ENCODE results near the gene KCNH8.
"Not testable (repeated sequence)": the region's sequence is repeated elsewhere in the genome, so short reads cannot be mapped to it uniquely, and the experiment has no call there.

The KCNH8 gene

DNA sequence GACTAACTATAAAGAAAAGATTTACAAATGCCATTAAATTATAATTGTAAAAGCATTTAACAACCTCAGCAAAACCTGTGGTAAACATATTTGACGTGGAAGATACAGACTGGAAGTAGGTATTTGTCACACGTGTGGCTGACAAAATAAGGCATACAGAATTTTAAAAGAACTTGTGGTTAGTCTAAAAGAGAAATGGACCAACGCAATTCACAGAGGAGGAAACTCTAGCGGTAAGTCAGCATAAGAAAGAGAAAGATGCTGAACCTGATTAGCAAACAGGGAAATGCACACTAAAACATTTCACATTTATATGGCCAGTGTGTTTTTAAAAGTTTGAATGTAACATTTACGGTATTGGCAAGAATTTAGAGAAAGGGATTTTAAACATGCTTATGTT lies 35.3 kb downstream of the KCNH8 start:
- no peak for DNase-seq

DNA sequence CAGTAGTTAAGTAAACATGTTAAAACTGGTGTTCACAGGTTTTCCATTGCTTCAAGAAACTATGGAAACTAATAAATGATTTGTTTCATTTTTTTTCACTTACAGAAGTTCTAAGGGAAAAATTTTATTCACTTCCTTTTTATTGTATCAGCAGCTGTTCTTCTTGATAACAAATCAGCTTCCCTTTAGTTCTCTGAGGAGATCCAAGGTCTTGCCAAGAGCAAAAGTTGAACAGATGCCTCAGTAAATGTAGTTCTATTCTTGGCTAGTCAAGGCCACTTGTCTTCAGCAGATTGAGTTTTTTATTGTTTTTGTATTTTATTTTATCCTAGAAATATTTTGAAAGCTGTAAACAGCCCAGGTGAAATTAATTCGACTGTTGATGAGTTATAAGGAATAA lies 41.8 kb downstream of the KCNH8 start:
- peak in 1 of 2 donors; percentile 29 for DNase-seq

GRCh38 chr3:19190602-19191001 lies 42.3 kb downstream of the KCNH8 start:
- peak in 1 of 2 donors; percentile 18 for DNase-seq

DNA sequence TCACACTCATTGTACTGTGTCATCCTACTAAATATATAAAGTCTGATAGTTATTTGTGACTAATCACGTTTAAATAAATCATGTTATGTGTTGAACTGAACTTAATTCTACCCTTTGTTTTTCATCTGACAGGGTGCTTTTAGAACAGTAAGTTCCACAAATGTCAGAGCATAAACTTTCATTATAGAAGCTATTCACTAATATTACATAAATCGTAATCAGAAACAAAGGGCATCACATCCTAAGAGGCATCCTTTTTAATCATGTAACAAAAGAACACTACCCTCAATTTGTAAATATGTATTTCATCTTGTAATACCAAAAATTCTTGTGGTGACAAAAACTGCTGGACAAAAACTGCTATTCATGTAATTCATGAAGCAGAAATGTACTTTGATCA lies 50.8 kb downstream of the KCNH8 start:
- DNase-seq = no peak

GRCh38 chr3:19202303-19202702 lies 54.0 kb downstream of the KCNH8 start:
- DNase-seq = no peak

- no peak for DNase-seq
Measured at GRCh38 chr3:19202754-19203153, 54.4 kb downstream of the KCNH8 start.

- DNase-seq = no peak
Measured at GRCh38 chr3:19206540-19206939, 58.2 kb downstream of the KCNH8 start.

DNA sequence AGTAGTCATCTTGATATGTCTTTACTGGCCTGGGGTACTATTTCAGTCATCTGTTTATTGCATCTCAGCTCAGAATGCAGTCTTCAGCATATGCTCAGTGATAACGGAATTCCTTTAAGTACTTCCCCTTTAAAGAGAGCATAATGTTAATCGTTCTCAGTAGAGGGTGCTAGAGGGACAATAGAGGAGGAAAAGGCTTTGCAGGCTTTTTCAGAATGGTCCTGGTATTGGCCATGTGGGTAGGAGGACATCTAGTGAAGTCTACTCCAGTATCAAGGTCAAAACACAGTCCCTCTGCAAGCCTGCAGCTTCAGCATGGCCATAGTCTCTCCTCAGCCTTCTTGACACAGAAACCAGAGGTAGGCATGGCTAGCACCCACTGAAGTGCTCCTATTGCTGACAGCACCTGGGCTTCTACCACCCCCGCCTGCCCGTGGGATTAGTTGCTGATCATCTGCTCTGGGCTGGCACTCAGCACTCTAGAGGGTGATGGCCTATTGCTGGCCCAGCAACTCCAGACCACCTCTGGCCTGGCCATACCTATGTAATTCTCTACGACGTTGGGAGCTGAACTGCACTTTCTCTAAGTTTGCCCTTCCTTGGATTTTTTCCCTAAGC lies 65.4 kb downstream of the KCNH8 start:
- DNase-seq = peak in 1 of 2 donors; percentile 60

DNA sequence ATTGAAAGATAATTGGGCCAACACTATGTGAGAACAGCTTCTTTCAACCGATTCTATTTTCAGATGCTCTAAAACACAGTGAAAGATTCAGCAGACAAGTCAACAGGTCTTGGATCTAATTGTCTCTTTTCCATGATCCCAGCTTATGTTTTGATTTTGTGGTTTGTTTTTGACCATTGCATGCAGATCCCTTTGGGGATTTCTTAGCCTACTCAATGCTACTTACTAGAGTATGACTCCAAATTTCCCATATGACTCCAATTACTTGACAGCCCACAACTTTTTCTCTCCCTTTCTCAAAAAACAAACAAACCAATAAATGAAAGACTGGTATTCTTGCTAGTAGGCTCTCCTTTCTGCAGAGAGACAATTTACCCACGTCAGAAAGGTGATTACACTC lies 67.1 kb downstream of the KCNH8 start:
- no peak for DNase-seq

DNA sequence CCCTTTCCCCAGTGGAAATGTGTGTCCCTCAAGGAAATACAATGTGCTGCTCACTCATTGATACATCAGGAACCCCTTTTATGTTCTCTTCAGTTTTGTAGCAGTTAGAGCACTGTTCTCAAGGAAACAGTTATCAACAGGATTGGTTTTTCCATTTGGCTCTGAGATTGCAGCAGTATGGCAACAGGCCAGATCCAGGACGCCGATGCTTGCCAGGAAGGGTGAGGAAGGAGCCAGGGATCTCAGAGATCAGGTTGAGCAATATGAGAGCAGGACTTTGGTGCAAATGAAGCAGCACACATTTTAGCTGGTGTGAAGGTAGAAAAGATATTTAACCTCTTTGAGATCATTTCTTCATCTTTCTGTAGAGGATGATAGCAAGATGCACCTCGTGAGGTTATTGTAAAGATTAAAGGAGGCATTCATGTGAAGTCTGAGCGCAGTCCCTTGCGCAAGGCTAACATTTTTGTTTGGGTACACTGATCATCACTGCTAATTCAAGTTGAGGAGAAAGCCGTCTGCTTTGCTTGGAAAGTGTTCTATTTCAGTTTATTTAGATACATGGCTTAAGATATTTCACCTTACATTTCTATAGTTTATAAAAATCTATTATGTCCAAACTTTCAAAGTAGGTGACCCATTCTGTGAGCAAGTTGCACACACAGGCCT lies 68.5 kb downstream of the KCNH8 start:
- DNase-seq = no peak

DNA sequence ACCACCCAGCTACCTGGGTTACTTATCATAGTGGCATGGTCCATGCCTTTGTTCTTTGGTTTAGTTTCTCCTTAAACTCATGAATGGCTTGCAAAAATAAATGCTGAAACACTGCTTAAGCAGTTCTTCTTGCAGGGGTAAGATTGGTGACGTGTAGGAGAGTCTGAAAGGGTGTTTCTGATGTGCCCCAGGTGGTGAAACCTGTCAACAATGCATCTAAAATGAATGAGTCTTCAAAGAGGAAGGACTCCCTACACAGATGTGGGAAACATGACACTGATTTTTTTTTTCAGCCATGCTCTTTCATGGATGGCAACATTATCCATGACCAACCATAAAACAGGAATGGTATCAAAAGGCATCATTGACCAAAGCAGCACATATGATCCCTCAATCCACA lies 72.0 kb downstream of the KCNH8 start:
- no peak for DNase-seq

- DNase-seq = no peak
Measured at GRCh38 chr3:19221081-19221480, 72.8 kb downstream of the KCNH8 start.

DNA sequence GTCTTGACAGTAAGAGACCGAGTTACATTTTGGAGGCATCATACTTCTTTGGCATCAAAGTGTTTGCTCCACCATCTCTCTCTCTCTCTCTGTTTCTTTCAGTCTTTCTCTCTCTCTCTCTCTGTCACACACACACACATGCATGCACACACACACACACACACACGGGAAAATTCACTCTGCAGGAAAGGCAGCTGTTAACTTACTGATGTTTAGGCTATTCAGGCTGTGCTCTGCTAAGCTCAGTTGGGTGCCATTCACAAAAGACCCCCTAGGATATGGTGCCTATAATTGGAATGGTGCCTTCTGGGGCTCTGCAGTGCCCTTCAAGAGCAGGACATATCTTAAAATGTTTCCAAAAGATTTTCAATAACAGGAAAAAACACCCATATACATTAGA lies 78.2 kb downstream of the KCNH8 start:
- DNase-seq = no peak

DNA sequence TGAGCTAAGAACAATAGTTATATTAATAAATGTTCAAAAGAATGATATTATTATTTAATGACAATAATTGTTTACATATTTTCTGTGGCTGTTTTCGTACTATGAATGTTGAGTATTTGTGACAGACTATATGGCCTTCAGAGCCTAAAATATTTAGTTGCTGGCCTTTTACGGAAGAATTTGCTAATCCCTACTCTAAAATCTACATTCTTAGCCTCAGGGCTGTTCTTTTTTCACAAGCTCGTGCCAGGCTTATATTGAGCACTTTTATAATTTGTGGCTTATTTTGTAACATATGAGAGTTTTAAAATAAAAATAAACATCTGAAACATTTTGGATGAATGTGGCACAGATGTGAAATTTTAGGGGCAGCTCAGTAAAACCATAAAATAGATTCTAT lies 79.9 kb downstream of the KCNH8 start:
- DNase-seq = no peak

GRCh38 chr3:19229086-19229485 lies 80.8 kb downstream of the KCNH8 start:
- DNase-seq = no peak

DNA sequence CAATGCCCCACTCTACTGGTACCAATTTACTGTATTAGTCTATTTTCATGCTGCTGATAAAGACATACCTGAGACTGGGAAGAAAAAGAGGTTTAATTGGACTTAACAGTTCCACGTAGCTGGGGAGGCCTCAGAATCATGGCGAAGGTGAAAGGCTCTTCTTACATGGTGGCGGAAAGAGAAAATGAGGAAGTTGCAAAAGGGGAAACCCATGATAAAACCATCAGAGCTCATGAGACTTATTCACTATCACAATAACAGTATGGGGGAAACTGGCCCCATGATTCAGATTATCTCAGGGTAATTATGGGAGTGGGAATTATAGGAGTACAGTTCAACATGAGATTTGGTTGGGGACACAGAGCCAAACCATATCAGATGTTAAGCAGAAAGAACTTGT lies 81.6 kb downstream of the KCNH8 start:
- DNase-seq = peak in 1 of 2 donors; percentile 69

- no peak for DNase-seq
Measured at GRCh38 chr3:19231792-19232461, 83.6 kb downstream of the KCNH8 start.

DNA sequence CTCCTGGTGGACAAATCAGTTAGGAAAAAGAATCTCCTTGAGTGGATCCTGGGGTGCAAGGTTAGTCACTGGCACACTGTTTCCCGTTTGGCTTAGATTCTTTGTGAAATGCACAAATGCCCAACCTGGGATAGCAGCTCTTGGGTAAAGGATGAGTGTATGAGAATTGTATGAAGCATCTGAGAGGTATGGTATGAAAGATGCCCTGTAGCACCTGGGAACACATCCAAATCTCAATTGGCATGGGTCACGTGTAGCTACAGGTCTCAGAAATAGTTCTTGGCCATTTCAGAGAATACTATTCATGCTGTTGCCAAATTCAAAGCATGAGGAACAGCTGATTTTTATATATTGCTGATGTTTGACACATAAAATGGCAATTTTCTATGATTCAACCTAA lies 84.3 kb downstream of the KCNH8 start:
- DNase-seq = no peak

- DNase-seq = not testable (repeated sequence)
Measured at GRCh38 chr3:19233882-19234784, 85.8 kb downstream of the KCNH8 start.

DNA sequence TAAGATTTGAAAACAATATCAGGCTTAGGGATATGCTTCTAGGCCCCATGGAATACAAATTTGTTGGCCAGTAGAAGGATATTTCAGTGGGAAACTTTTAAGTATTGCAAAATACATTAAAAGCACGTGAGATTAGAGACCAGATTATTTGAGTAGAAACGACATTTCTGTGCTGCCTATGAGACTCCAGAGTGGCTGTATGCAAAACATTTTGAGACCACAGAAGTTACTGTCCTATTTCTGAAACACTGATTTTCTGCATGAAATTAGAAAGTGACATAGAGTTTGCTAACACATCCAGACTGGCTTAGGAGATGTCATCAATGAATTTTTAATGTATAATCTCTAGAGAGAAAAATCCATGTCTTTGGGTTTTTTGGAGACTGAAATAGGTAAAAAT lies 99.8 kb downstream of the KCNH8 start:
- no peak for DNase-seq

- DNase-seq = no peak
Measured at GRCh38 chr3:19248767-19249166, 100.5 kb downstream of the KCNH8 start.

DNA sequence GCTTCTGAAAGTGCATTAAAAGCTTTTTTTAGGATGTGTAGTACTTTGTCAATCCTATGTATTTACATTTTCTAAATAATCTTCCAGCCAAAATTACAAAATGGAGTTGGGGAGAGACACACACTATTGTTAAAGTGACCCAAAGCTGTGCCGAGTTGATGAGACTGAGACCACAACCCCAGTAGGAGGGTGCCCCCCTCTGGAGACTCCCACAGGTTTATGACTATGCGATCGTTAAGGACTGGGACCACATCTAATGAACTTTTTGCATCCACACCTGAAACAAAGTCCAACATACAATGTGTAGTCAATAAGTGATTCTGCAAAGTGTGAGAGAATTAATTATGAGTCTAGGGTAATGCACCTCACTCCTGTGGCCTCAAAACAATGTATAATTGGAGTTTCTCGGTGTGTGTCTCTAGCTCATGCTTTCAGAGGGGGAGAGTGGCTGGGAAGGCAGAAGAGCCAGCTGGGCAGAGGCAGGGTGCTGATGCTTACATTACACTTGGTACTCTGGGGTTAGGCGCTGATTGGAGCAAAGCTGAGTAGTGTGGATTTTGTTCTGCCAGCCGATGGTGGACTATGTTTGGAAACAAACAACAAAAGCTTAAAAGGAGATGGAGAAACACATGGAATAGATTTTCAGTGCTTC lies 102.8 kb downstream of the KCNH8 start:
- no peak for DNase-seq

DNA sequence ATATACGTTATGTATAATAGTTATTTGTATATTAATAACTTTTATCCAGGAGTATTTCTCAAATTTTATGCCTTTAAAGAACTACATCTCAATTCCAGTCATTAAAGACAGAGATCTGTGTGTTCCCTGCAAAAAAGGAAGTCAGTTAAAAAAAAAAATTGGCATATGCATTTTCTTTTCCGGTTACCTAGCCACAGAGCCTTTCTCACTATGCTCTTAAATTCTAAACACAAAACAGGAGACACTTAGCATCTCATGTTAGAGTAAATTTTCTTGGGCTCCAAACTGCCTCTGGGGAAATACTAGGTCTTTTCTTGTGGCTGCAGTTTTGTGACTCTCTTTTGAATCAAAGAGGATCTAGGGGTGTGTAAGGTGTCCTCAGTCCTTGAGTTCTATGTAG lies 105.9 kb downstream of the KCNH8 start:
- peak in 1 of 2 donors; percentile 82 for DNase-seq
